OCI-LY3 (cell line): ENCODE measurements around the gene FOLR1.

Source experiments
- CTCF ChIP-seq: fragments of 200-600, 300-600 bp; sonication (generic); IDR thresholded peaks from 2 replicates; pipeline ENCODE4 v1.5.1; 2014; ENCODE audit warnings: antibody characterized with exemption, low read length, low read depth
- EZH2phosphoT487 ChIP-seq: fragments of 200-600 bp; shearing (Covaris generic); IDR thresholded peaks from 2 replicates; pipeline ENCODE4 v1.6.1; 2018; ENCODE audit warnings: antibody characterized with exemption, mixed run types, low read depth

- no peak for TF ChIP-seq CTCF
- TF ChIP-seq EZH2phosphoT487, result no peak
Measured at GRCh38 chr11:72236083-72236697, 44.2 kb downstream of the FOLR1 start.
